Heart right ventricle (tissue), 16 donors: ENCODE measurements around the gene SLC19A3. TPM values are rescaled to one million over a fixed set of nuclear protein-coding genes. Genes with fewer than 3 reads are reported as not detected.

Experiments
- ATAC-seq, 8 donors: fragments of 200-7000 bp; cut with Tn5 transposase; one replicate each; pipeline ENCODE4 v1.9.1; 2020; ENCODE audit warnings: mild to moderate bottlenecking in 8 of 8, moderate library complexity in 8 of 8, moderate number of reproducible peaks in 1 of 8
- DNase-seq, 2 donors: peaks; one replicate each; pipeline ENCODE4 v3.0.0-alpha.2; 2020
- H3K27ac ChIP-seq, 10 donors: fragments of 200-600 bp; sonication (generic) in 2 of 10; one replicate each; pipeline versions ENCODE4 v1.5.0 to v1.8.0; 2020 to 2022; ENCODE audit warnings: mild to moderate bottlenecking in 3 of 10
- H3K27me3 ChIP-seq, 7 donors: fragments of 200-600 bp; one replicate each; pipeline ENCODE4 v1.8.0; 2021 to 2022; ENCODE audit warnings: mild to moderate bottlenecking in 2 of 7
- H3K36me3 ChIP-seq, 9 donors: fragments of 200-600 bp; sonication (generic) in 1 of 9; one replicate each; pipeline versions ENCODE4 v1.5.0 to v1.8.0; 2020 to 2022; ENCODE audit warnings: mild to moderate bottlenecking in 2 of 9
- H3K4me1 ChIP-seq, 9 donors: fragments of 200-600 bp; sonication (generic) in 1 of 9; one replicate each; pipeline versions ENCODE4 v1.5.0 to v1.8.0; 2020 to 2022; ENCODE audit warnings: mild to moderate bottlenecking in 4 of 9
- H3K4me3 ChIP-seq, 10 donors: fragments of 200-600 bp; sonication (generic) in 2 of 10; one replicate each; pipeline versions ENCODE4 v1.5.0 to v1.8.0; 2020 to 2022; ENCODE audit warnings: mild to moderate bottlenecking in 7 of 10, moderate library complexity in 2 of 10
- H3K9me3 ChIP-seq, 11 donors: fragments of 200-600 bp in 10 of 11; sonication (generic) in 2 of 11; one replicate each; pipeline versions ENCODE4 v1.5.0 to v1.8.0; 2013 to 2022; ENCODE audit warnings: mild to moderate bottlenecking in 2 of 11, control low read depth in 1 of 11, moderate library complexity in 1 of 11
- CTCF ChIP-seq, 9 donors: fragments of 200-600 bp; sonication (generic) in 2 of 9; IDR thresholded peaks; one replicate each; pipeline versions ENCODE4 v1.5.0 to v1.8.0; 2021 to 2022; ENCODE audit warnings: antibody characterized with exemption in 9 of 9, mild to moderate bottlenecking in 5 of 9, moderate library complexity in 1 of 9
- WGBS, 2 donors: extraction: QIAGEN DNeasy Blood & Tissue Kit; methylation state at CpG; one replicate each; pipeline ENCODE4 v1.1.7; 2013; ENCODE audit warnings: inconsistent platforms in 1 of 2; 5-methylcytosine and 5-hydroxymethylcytosine counted together
- intact Hi-C, 10 donors: fragments of 100-400 bp; cut with DNase I; formaldehyde crosslinking; loops; one replicate each; pipeline versions ENCODE4 v1.11.1 to v1.14.2; 2022
- polyA plus RNA-seq, 2 donors: library from polyadenylated mRNA; stranded (reverse); fragments of 200-250 nt; gene quantifications; one replicate each; pipeline ENCODE4 v1.2.3, GENCODE V29; 2013
- total RNA-seq, 10 donors: library from RNA; stranded (reverse); fragmentation: NEBNext Ultra II Directional in 3 of 10; extraction: Animal tissue kit (Norgen Biotek cat#: 25700) in 3 of 10; gene quantifications; one replicate each; pipeline versions ENCODE4 v1.2.1 to v1.2.4, GENCODE V29; 2021 to 2023
- donor health status: Arrhythmogenic right ventricular cardiomyopathy.
- donor health status: ischemic (EF 13 %, LVEDD 7.1; RV severe dilation, severe dysfunction).
- donor health status: healthy with polysubstance abuse.
- donor health status: DM: no; HTN: yes; CAD: no.
- donor health status: DM: no; HTN: no; CAD: no.
- donor health status: ischemic (EF 25% LVEDD 6.9; RV normal size, moderate dysfunction).
- donor health status: ischemic (EF 25% LVEDD 5.7; RV mildly dilated, moderate dysfunction).
- donor health status: healthy.
- donor health status: DM: yes; HTN: yes; CAD: no.
- donor health status: Ischemic cardiomyopathy.
- donor health status: ischemic (EF 35%, LVEDD 5.7; RV mildly dilated, moderate dysfunction).
- donor health status: nonischemic (EF 11% LVEDD 7.7; RV severe dilation, severe dysfunction).
- donor health status: DM: yes; HTN: yes; CAD: no.
- donor health status: PGD.
- donor health status: ischemic (EF 29% LVEDD 5.4; RV normal size, mild dysfunction).
- donor health status: nonischemic (EF 23%, LVEDD 6.1; RV moderate dilation, normal function).

Gene SLC19A3
- total and polyA plus RNA-seq, 12 donors: 0.13 to 4.5 (median 0.80) TPM

GRCh38 chr2:227655454-227655853, 62.4 kb downstream of the SLC19A3 start:
- Histone ChIP-seq H3K4me3 (no peak overlapping the region), H3K9me3 (no peaks in the 10 kb centered on the region), H3K36me3 (no peaks in the 10 kb centered on the region), H3K4me1 (peaks cover 0 to 27% (median 0%) of the 10 kb centered on the region in 9 donors), H3K27ac (peak overlapping the region in 1 of 10 donors; percentile 71), H3K27me3 (peaks cover 0 to 4% (median 0%) of the 10 kb centered on the region in 7 donors)
- ATAC-seq: peak in 4 of 8 donors; percentile 24 to 93 (median 65)
- 53 to 65% methylated on average over 1 of the region's 1 CpG for WGBS, 2 donors
- intact Hi-C loops: loop anchor here in 9 of 10 donors (5.0 to 10.0 kb wide), 6 partner anchors 112 to 251 kb away; partner anchors contain the start of gene AGFG1 (in 2 of the 9)
- no peak for TF ChIP-seq CTCF (IDR thresholded peaks at IDR 0.05)
- no peak for DNase-seq

DNA sequence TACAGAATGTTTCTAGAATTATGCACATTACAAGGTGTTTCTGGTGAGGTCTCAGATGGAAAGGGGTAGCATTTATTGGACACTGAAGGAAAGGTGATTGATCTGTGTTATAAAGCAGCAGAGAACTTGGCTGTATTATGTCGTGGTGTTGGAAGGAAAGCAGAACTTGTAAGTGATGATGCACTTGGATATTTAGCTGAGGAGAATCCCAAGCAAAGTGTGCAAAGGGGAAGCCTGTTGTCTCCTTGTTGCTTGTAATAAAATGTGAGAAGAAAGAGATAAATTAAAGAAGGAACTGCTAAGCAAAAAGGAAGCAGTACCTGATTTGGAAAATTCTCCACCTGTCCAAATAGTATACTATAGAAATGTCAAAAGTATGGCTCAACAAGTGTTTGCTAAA, 63.4 kb downstream of the SLC19A3 start:
- intact Hi-C loops: loop anchor here in 3 of 10 donors (10.0 kb wide), 3 partner anchors 180 to 250 kb away; partner anchors contain the start of gene AGFG1 (in 2 of the 3)
- ATAC-seq (no peak), DNase-seq (no peak)
- WGBS, 2 donors: 63 to 81% methylated on average over 1 of the region's 1 CpG
- H3K4me3 ChIP-seq: no peak overlapping the region
- TF ChIP-seq CTCF (IDR thresholded peaks at IDR 0.05): no peak
- H3K27me3 ChIP-seq: peaks cover 0 to 9% (median 0%) of the 10 kb centered on the region in 7 donors
- peak overlapping the region in 1 of 10 donors; percentile 71 for H3K27ac ChIP-seq
- no peaks in the 10 kb centered on the region for H3K36me3 ChIP-seq
- no peaks in the 10 kb centered on the region for H3K9me3 ChIP-seq
- peaks cover 0 to 27% (median 0%) of the 10 kb centered on the region in 9 donors for H3K4me1 ChIP-seq

DNA sequence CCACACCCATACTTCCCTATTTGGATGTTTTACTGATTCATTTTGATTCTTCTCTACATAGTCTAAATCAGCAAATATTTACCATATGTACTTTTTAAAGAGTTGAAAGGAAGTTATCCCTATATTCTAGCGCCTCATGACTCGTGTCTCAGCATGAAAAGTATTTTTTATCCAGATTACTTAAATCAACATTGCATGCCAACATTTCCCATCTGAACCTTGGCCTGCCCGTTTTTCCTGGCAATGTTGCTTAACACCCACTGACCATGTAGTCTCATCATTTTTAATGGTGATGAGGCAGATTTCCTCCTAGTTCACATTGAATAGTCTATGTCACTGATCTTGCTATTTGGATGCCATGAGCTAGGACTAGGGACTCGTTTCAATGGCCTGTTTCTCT, 64.4 kb downstream of the SLC19A3 start:
- no peak for TF ChIP-seq CTCF (IDR thresholded peaks at IDR 0.05)
- DNase-seq: no peak
- Histone ChIP-seq H3K27ac (peak overlapping the region in 1 of 10 donors; percentile 71), H3K4me1 (peaks cover 0 to 27% (median 0%) of the 10 kb centered on the region in 9 donors), H3K4me3 (no peak overlapping the region), H3K27me3 (peaks cover 0 to 11% (median 0%) of the 10 kb centered on the region in 7 donors), H3K36me3 (no peaks in the 10 kb centered on the region), H3K9me3 (no peaks in the 10 kb centered on the region)
- intact Hi-C loops: loop anchor here in 3 of 10 donors (10.0 kb wide), 3 partner anchors 179 to 249 kb away; partner anchors contain the start of gene AGFG1 (in 2 of the 3)
- WGBS, 2 donors: 50 to 51% methylated on average over 4 of the region's 4 CpGs
- ATAC-seq: peak in 1 of 8 donors; percentile 41

DNA sequence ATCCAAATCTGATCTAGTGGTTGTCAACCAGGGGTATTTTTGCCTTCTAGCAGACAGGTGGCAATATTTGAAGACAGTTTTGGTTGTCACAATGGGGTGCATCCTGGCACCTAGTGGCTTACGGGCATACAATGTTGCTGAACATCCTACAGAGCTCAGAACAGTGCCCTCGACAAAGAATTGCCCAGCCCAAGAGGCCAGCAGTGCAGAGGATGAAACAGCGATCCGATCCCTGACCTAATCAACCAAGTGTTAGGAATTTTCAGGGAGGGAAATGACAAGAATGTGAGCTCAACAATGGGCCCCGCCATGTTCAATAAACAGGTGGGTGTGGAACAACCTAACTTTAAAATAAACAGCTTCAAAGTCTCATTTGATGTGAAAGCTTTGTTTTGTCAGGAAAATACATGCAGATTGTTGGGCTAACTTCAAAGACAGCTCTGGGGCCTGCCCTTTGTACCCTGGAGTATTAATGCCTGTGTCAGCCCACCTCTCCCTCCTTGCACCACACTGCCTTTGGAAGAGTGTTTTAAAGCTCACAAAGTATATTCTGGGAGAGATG, 73.8 kb downstream of the SLC19A3 start:
- Histone ChIP-seq H3K36me3 (no peaks in the 10 kb centered on the region), H3K27me3 (peaks cover 0 to 5% (median 0%) of the 10 kb centered on the region in 7 donors), H3K9me3 (no peaks in the 10 kb centered on the region), H3K4me1 (no peaks in the 10 kb centered on the region), H3K27ac (no peak overlapping the region), H3K4me3 (no peak overlapping the region)
- intact Hi-C loops: no loop called here
- no peak for TF ChIP-seq CTCF (IDR thresholded peaks at IDR 0.05)
- ATAC-seq (no peak), DNase-seq (no peak)
- WGBS, 2 donors: 82 to 88% methylated on average over 5 of the region's 5 CpGs
